HEK293 (cell line): ENCODE measurements around the gene TNS3.

ENCODE experiments used
- CTCF ChIA-PET: fragments of 350-600 bp; formaldehyde crosslinking; extraction: SDS; loops from one replicate; lab custom pipeline; 2021; ENCODE audit warnings: antibody characterized with exemption; lab: Yijun Ruan, JAX
- POLR2A ChIA-PET: fragments of 300-600 bp; formaldehyde crosslinking; extraction: SDS; loops from one replicate; lab custom pipeline; 2020; ENCODE audit warnings: antibody characterized with exemption, inconsistent platforms; lab: Yijun Ruan, JAX
- H3K27ac ChIP-seq: fragments of 200-500 bp; sonication (Bioruptor generic); 2 replicates; pipeline ENCODE4 v1.5.1; 2014; ENCODE audit warnings: low read depth, low read length, control low read depth, inconsistent platforms; ENCODE audit errors: extremely low read depth
- H3K36me3 ChIP-seq, 2 experiments: fragments of 200-500 bp in 1 of 2; sonication (Bioruptor generic) in 1 of 2; 1 replicate in 1 of 2; 2 replicates in 1 of 2; pipeline ENCODE4 v1.5.1; 2014 to 2017; ENCODE audit warnings: inconsistent platforms in 2 of 2, low read length in 2 of 2; ENCODE audit not compliant: control insufficient read depth in 2 of 2, insufficient read depth in 1 of 2
- H3K4me1 ChIP-seq: fragments of 200-500 bp; sonication (Bioruptor generic); 2 replicates; pipeline ENCODE4 v1.5.1; 2014; ENCODE audit warnings: mild to moderate bottlenecking, low read length, inconsistent platforms; ENCODE audit not compliant: control insufficient read depth, insufficient read depth
- H3K4me3 ChIP-seq: 2 replicates; pipeline ENCODE4 v1.5.1; 2011; ENCODE audit warnings: low read depth, mild to moderate bottlenecking, control low read depth, low read length, moderate library complexity
- H3K9me3 ChIP-seq: fragments of 200-500 bp; sonication (Bioruptor generic); 2 replicates; pipeline ENCODE4 v1.5.1; 2014; ENCODE audit warnings: low read depth, low read length, inconsistent platforms; ENCODE audit not compliant: control insufficient read depth, insufficient read depth
- ATF2 ChIP-seq: fragments of 450-650 bp; formaldehyde crosslinking; IDR thresholded peaks from 2 replicates; pipeline ENCODE4 v1.5.1; 2016; ENCODE audit warnings: missing biosample characterization, missing genetic modification characterization, low read depth
- FEZF1 ChIP-seq: fragments of 450-650 bp; formaldehyde crosslinking; IDR thresholded peaks from 2 replicates; pipeline ENCODE4 v1.5.1; 2016; ENCODE audit warnings: missing biosample characterization, missing genetic modification characterization
- GLI2 ChIP-seq: fragments of 450-650 bp; formaldehyde crosslinking; IDR thresholded peaks from 2 replicates; pipeline ENCODE4; 2017; ENCODE audit warnings: missing biosample characterization, missing genetic modification characterization, low read depth, borderline replicate concordance
- HOXD13 ChIP-seq: sonication (generic); formaldehyde crosslinking; IDR thresholded peaks from 2 replicates; pipeline ENCODE4 v1.8.0; 2022; ENCODE audit warnings: missing genetic modification reagents, borderline replicate concordance
- KLF16 ChIP-seq: fragments of 450-650 bp; formaldehyde crosslinking; IDR thresholded peaks from 2 replicates; pipeline ENCODE4 v1.5.1; 2017; ENCODE audit warnings: missing biosample characterization, missing genetic modification characterization
- KLF8 ChIP-seq: fragments of 450-650 bp; formaldehyde crosslinking; IDR thresholded peaks from 2 replicates; pipeline ENCODE4 v1.5.1; 2016; ENCODE audit warnings: missing biosample characterization, missing genetic modification characterization
- PRDM10 ChIP-seq: fragments of 450-650 bp; formaldehyde crosslinking; IDR thresholded peaks from 2 replicates; pipeline ENCODE4 v1.5.1; 2016; ENCODE audit warnings: missing biosample characterization, missing genetic modification characterization
- PRDM4 ChIP-seq: fragments of 450-650 bp; formaldehyde crosslinking; IDR thresholded peaks from 2 replicates; pipeline ENCODE4 v1.5.1; 2017; ENCODE audit warnings: missing biosample characterization, missing genetic modification characterization
- ZBTB20 ChIP-seq: fragments of 450-650 bp; formaldehyde crosslinking; IDR thresholded peaks from 2 replicates; pipeline ENCODE4 v1.5.1; 2016; ENCODE audit warnings: missing biosample characterization, missing genetic modification characterization
- ZBTB44 ChIP-seq: fragments of 450-650 bp; IDR thresholded peaks from 2 replicates; pipeline ENCODE4 v1.5.1; 2018; ENCODE audit warnings: missing biosample characterization, mild to moderate bottlenecking, missing genetic modification characterization
- ZBTB8A ChIP-seq: fragments of 450-650 bp; formaldehyde crosslinking; IDR thresholded peaks from 2 replicates; pipeline ENCODE4 v1.5.1; 2016; ENCODE audit warnings: missing biosample characterization, missing genetic modification characterization
- ZNF140 ChIP-seq: fragments of 450-650 bp; formaldehyde crosslinking; IDR thresholded peaks from 2 replicates; pipeline ENCODE4 v1.5.1; 2016; ENCODE audit warnings: missing biosample characterization, missing genetic modification characterization
- ZNF148 ChIP-seq: fragments of 450-650 bp; formaldehyde crosslinking; IDR thresholded peaks from 2 replicates; pipeline ENCODE4 v1.5.0; 2017; ENCODE audit warnings: missing biosample characterization, missing genetic modification characterization, borderline replicate concordance
- ZNF202 ChIP-seq: fragments of 450-650 bp; formaldehyde crosslinking; IDR thresholded peaks from 2 replicates; pipeline ENCODE4 v1.5.1; 2016; ENCODE audit warnings: missing biosample characterization, missing genetic modification characterization, borderline replicate concordance
- ZNF211 ChIP-seq: fragments of 450-650 bp; formaldehyde crosslinking; IDR thresholded peaks from 2 replicates; pipeline ENCODE4 v1.5.1; 2016; ENCODE audit warnings: low read depth, missing biosample characterization, missing genetic modification characterization
- ZNF391 ChIP-seq: fragments of 450-650 bp; formaldehyde crosslinking; IDR thresholded peaks from 2 replicates; pipeline ENCODE4 v1.5.1; 2016; ENCODE audit warnings: low read depth, missing biosample characterization, missing genetic modification characterization, borderline replicate concordance
- ZNF416 ChIP-seq: fragments of 450-650 bp; formaldehyde crosslinking; IDR thresholded peaks from 2 replicates; pipeline ENCODE4 v1.5.1; 2016; ENCODE audit warnings: missing biosample characterization, missing genetic modification characterization
- ZNF530 ChIP-seq: fragments of 450-650 bp; formaldehyde crosslinking; IDR thresholded peaks from 2 replicates; pipeline ENCODE4 v1.5.1; 2016; ENCODE audit warnings: low read depth, missing biosample characterization, missing genetic modification characterization
- ZNF624 ChIP-seq: fragments of 450-650 bp; formaldehyde crosslinking; IDR thresholded peaks from 2 replicates; pipeline ENCODE4 v1.5.1; 2017; ENCODE audit warnings: missing biosample characterization, missing genetic modification characterization
- ZNF692 ChIP-seq: fragments of 450-650 bp; formaldehyde crosslinking; IDR thresholded peaks from 2 replicates; pipeline ENCODE4 v1.5.1; 2016; ENCODE audit warnings: missing biosample characterization, missing genetic modification characterization
- ZNF76 ChIP-seq: fragments of 450-650 bp; formaldehyde crosslinking; IDR thresholded peaks from 2 replicates; pipeline ENCODE4; 2016; ENCODE audit warnings: low read depth, missing biosample characterization, missing genetic modification characterization, borderline replicate concordance
- ZSCAN18 ChIP-seq: fragments of 450-650 bp; formaldehyde crosslinking; IDR thresholded peaks from 2 replicates; pipeline ENCODE4 v1.5.1; 2016; ENCODE audit warnings: missing biosample characterization, missing genetic modification characterization

Gene TNS3

GRCh38 chr7:47327346-47327697, 254.6 kb downstream of the TNS3 start (continued):
- TF ChIP-seq ZBTB8A (no peak), ZSCAN18 (tag by site-specific recombination) (no peak), HOXD13 (no peak), ZNF530 (tag by site-specific recombination) (no peak), FEZF1 (tag by site-specific recombination) (no peak), ZBTB20 (tag by site-specific recombination) (no peak), ZNF148 (tag by site-specific recombination) (no peak), ZNF624 (no peak), KLF8 (tag by site-specific recombination) (no peak), GLI2 (no peak), ZNF692 (tag by site-specific recombination) (no peak), PRDM10 (tag by site-specific recombination) (no peak)

- Histone ChIP-seq H3K4me1 (peaks cover 5% of the 10 kb centered on the region), H3K36me3 (no peaks in the 10 kb centered on the region), H3K4me3 (no peak overlapping the region), H3K9me3 (no peaks in the 10 kb centered on the region), H3K27ac (no peak overlapping the region)
- POLR2A ChIA-PET, result no interaction called here
- CTCF ChIA-PET, result interaction anchor here (1.5 kb wide), 1 partner anchor 109 kb away, joined by 4 read pairs; no protein-coding TSS in a partner anchor
- TF ChIP-seq ZBTB44 (tag by site-specific recombination) (no peak), ZNF391 (tag by site-specific recombination) (no peak), ZNF140 (tag by site-specific recombination) (no peak), ZNF202 (tag by site-specific recombination) (no peak), ZNF416 (tag by site-specific recombination) (no peak), PRDM4 (tag by site-specific recombination) (no peak), ATF2 (tag by site-specific recombination) (no peak), KLF16 (tag by site-specific recombination) (no peak), KLF8 (tag by site-specific recombination) (no peak), ZNF211 (no peak), ZNF76 (tag by site-specific recombination) (no peak)
Measured at GRCh38 chr7:47326808-47327207, 255.1 kb downstream of the TNS3 start.
